HEK293 (cell line): ENCODE data around the gene ANTXRL.

ENCODE experiments used
- CTCF ChIA-PET: fragments of 350-600 bp; formaldehyde crosslinking; extraction: SDS; loops from one replicate; lab custom pipeline; 2021; ENCODE audit warnings: antibody characterized with exemption; lab: Yijun Ruan, JAX
- POLR2A ChIA-PET: fragments of 300-600 bp; formaldehyde crosslinking; extraction: SDS; loops from one replicate; lab custom pipeline; 2020; ENCODE audit warnings: antibody characterized with exemption, inconsistent platforms; lab: Yijun Ruan, JAX
- H3K27ac ChIP-seq: fragments of 200-500 bp; sonication (Bioruptor generic); 2 replicates; pipeline ENCODE4 v1.5.1; 2014; ENCODE audit warnings: low read depth, low read length, control low read depth, inconsistent platforms; ENCODE audit errors: extremely low read depth
- H3K36me3 ChIP-seq, 2 experiments: fragments of 200-500 bp in 1 of 2; sonication (Bioruptor generic) in 1 of 2; 1 replicate in 1 of 2; 2 replicates in 1 of 2; pipeline ENCODE4 v1.5.1; 2014 to 2017; ENCODE audit warnings: inconsistent platforms in 2 of 2, low read length in 2 of 2; ENCODE audit not compliant: control insufficient read depth in 2 of 2, insufficient read depth in 1 of 2
- H3K4me1 ChIP-seq: fragments of 200-500 bp; sonication (Bioruptor generic); 2 replicates; pipeline ENCODE4 v1.5.1; 2014; ENCODE audit warnings: mild to moderate bottlenecking, low read length, inconsistent platforms; ENCODE audit not compliant: control insufficient read depth, insufficient read depth
- H3K4me3 ChIP-seq: 2 replicates; pipeline ENCODE4 v1.5.1; 2011; ENCODE audit warnings: low read depth, mild to moderate bottlenecking, control low read depth, low read length, moderate library complexity
- H3K9me3 ChIP-seq: fragments of 200-500 bp; sonication (Bioruptor generic); 2 replicates; pipeline ENCODE4 v1.5.1; 2014; ENCODE audit warnings: low read depth, low read length, inconsistent platforms; ENCODE audit not compliant: control insufficient read depth, insufficient read depth
- EGR2 ChIP-seq: fragments of 450-650 bp; formaldehyde crosslinking; IDR thresholded peaks from 2 replicates; pipeline ENCODE4 v1.5.1; 2016; ENCODE audit warnings: low read depth, missing biosample characterization, missing genetic modification characterization
- GLIS1 ChIP-seq: fragments of 450-650 bp; formaldehyde crosslinking; IDR thresholded peaks from 2 replicates; pipeline ENCODE4 v1.5.1; 2016; ENCODE audit warnings: missing biosample characterization, missing genetic modification characterization
- KLF9 ChIP-seq: fragments of 450-650 bp; formaldehyde crosslinking; IDR thresholded peaks from 2 replicates; pipeline ENCODE4 v1.5.1; 2016; ENCODE audit warnings: missing biosample characterization, missing genetic modification characterization, low read depth
- SCRT2 ChIP-seq: fragments of 450-650 bp; formaldehyde crosslinking; IDR thresholded peaks from 2 replicates; pipeline ENCODE4 v1.5.1; 2016; ENCODE audit warnings: missing biosample characterization, missing genetic modification characterization
- SP3 ChIP-seq: fragments of 450-650 bp; formaldehyde crosslinking; IDR thresholded peaks from 2 replicates; pipeline ENCODE4 v1.5.1; 2016; ENCODE audit warnings: missing biosample characterization, missing genetic modification characterization
- ZBTB11 ChIP-seq: fragments of 450-650 bp; formaldehyde crosslinking; conservative IDR thresholded peaks from 2 replicates; pipeline ENCODE4 v1.5.1; 2016; ENCODE audit warnings: low read depth, missing biosample characterization, missing genetic modification characterization
- ZBTB26 ChIP-seq: fragments of 450-650 bp; formaldehyde crosslinking; optimal IDR thresholded peaks from 2 replicates; pipeline ENCODE3; 2016; ENCODE audit warnings: missing biosample characterization, mild to moderate bottlenecking, missing genetic modification characterization
- ZBTB6 ChIP-seq: fragments of 450-650 bp; formaldehyde crosslinking; IDR thresholded peaks from 2 replicates; pipeline ENCODE4 v1.5.1; 2017; ENCODE audit warnings: missing biosample characterization, missing genetic modification characterization
- ZBTB8A ChIP-seq: fragments of 450-650 bp; formaldehyde crosslinking; IDR thresholded peaks from 2 replicates; pipeline ENCODE4 v1.5.1; 2016; ENCODE audit warnings: missing biosample characterization, missing genetic modification characterization
- ZFHX2 ChIP-seq: fragments of 450-650 bp; formaldehyde crosslinking; conservative IDR thresholded peaks from 2 replicates; pipeline ENCODE4 v1.5.1; 2016; ENCODE audit warnings: missing biosample characterization, missing genetic modification characterization
- ZIC2 ChIP-seq: fragments of 450-650 bp; formaldehyde crosslinking; IDR thresholded peaks from 2 replicates; pipeline ENCODE4 v1.5.1; 2016; ENCODE audit warnings: missing biosample characterization, missing genetic modification characterization
- ZNF114 ChIP-seq: fragments of 450-650 bp; formaldehyde crosslinking; IDR thresholded peaks from 2 replicates; pipeline ENCODE4 v1.5.0; 2017; ENCODE audit warnings: missing biosample characterization, missing genetic modification characterization
- ZNF138 ChIP-seq: fragments of 450-650 bp; formaldehyde crosslinking; IDR thresholded peaks from 2 replicates; pipeline ENCODE4 v1.5.1; 2016; ENCODE audit warnings: missing biosample characterization, missing genetic modification characterization, borderline replicate concordance
- ZNF202 ChIP-seq: fragments of 450-650 bp; formaldehyde crosslinking; IDR thresholded peaks from 2 replicates; pipeline ENCODE4 v1.5.1; 2016; ENCODE audit warnings: missing biosample characterization, missing genetic modification characterization, borderline replicate concordance
- ZNF362 ChIP-seq: fragments of 450-650 bp; formaldehyde crosslinking; IDR thresholded peaks from 2 replicates; pipeline ENCODE4 v1.5.1; 2016; ENCODE audit warnings: missing biosample characterization, missing genetic modification characterization
- ZNF366 ChIP-seq: fragments of 450-650 bp; formaldehyde crosslinking; conservative IDR thresholded peaks from 2 replicates; pipeline ENCODE4 v1.5.1; 2016; ENCODE audit warnings: missing biosample characterization, missing genetic modification characterization
- ZNF416 ChIP-seq: fragments of 450-650 bp; formaldehyde crosslinking; IDR thresholded peaks from 2 replicates; pipeline ENCODE4 v1.5.1; 2016; ENCODE audit warnings: missing biosample characterization, missing genetic modification characterization
- ZNF561 ChIP-seq: fragments of 450-650 bp; IDR thresholded peaks from 2 replicates; pipeline ENCODE4 v1.5.1; 2018; ENCODE audit warnings: missing biosample characterization, missing genetic modification characterization, borderline replicate concordance
- ZNF623 ChIP-seq: fragments of 450-650 bp; formaldehyde crosslinking; IDR thresholded peaks from 2 replicates; pipeline ENCODE4 v1.5.1; 2016; ENCODE audit warnings: missing biosample characterization, missing genetic modification characterization
- ZNF658 ChIP-seq: fragments of 450-650 bp; formaldehyde crosslinking; IDR thresholded peaks from 2 replicates; pipeline ENCODE4; 2016; ENCODE audit warnings: missing biosample characterization, missing genetic modification characterization
- ZNF701 ChIP-seq: fragments of 450-650 bp; formaldehyde crosslinking; IDR thresholded peaks from 2 replicates; pipeline ENCODE4 v1.5.1; 2016; ENCODE audit warnings: missing biosample characterization, missing genetic modification characterization
- ZNF707 ChIP-seq: fragments of 450-650 bp; formaldehyde crosslinking; IDR thresholded peaks from 2 replicates; pipeline ENCODE4 v1.5.1; 2016; ENCODE audit warnings: missing biosample characterization, missing genetic modification characterization
- ZNF777 ChIP-seq: fragments of 450-650 bp; formaldehyde crosslinking; IDR thresholded peaks from 2 replicates; pipeline ENCODE4 v1.5.1; 2017; ENCODE audit warnings: missing biosample characterization, missing genetic modification characterization, borderline replicate concordance
- ZNF837 ChIP-seq: fragments of 450-650 bp; formaldehyde crosslinking; IDR thresholded peaks from 2 replicates; pipeline ENCODE4 v1.5.1; 2016; ENCODE audit warnings: missing biosample characterization, missing genetic modification characterization

ANTXRL gene

GRCh38 chr10:46282842-46283574 lies 3.8 kb upstream of the ANTXRL start (continued):
- TF ChIP-seq ZBTB8A (tag by site-specific recombination) (peak; percentile 87), ZBTB26 (peak; percentile 77), GLIS1 (tag by site-specific recombination) (peak; percentile 20; the same call in 1 of the 2 replicates), ZNF777 (no peak), KLF9 (tag by site-specific recombination) (0 out of 2 replicates have a peak, but pooled peaks have one; percentile 25), ZIC2 (tag by site-specific recombination) (peak; percentile 20; the same call in 1 of the 2 replicates), ZNF138 (no peak)

GRCh38 chr10:46283580-46284285 lies 3.1 kb upstream of the ANTXRL start:
- Histone ChIP-seq H3K9me3 (no peaks in the 10 kb centered on the region), H3K4me3 (no peak overlapping the region; the same call in 1 of the 2 replicates), H3K27ac (no peak overlapping the region), H3K4me1 (no peaks in the 10 kb centered on the region), H3K36me3 (no peaks in the 10 kb centered on the region)
- ChIA-PET CTCF (no interaction called here), POLR2A (interaction anchor here (1.1 to 2.9 kb wide), 5 partner anchors 10 to 1097 kb away, joined by 3 to 32 read pairs (median 4); no protein-coding TSS in a partner anchor)
- TF ChIP-seq ZNF658 (tag by site-specific recombination): no peak
- TF ChIP-seq SP3 (tag by site-specific recombination): no peak
- TF ChIP-seq ZNF701 (tag by site-specific recombination): no peak
- TF ChIP-seq ZBTB11 (tag by site-specific recombination): no peak
- no peak for TF ChIP-seq ZNF623 (tag by site-specific recombination)
- no peak for TF ChIP-seq ZNF366 (tag by site-specific recombination)
- no peak for TF ChIP-seq ZNF561 (tag by site-specific recombination)
- TF ChIP-seq ZBTB6: no peak
- TF ChIP-seq SCRT2 (tag by site-specific recombination): no peak
- TF ChIP-seq ZNF837 (tag by site-specific recombination): no peak
- peak; percentile 72 for TF ChIP-seq ZFHX2 (tag by site-specific recombination)
- TF ChIP-seq ZNF362 (tag by site-specific recombination): no peak
- no peak for TF ChIP-seq ZNF416
- no peak for TF ChIP-seq ZNF202 (tag by site-specific recombination)
- TF ChIP-seq EGR2 (tag by site-specific recombination): peak; percentile 77
- no peak for TF ChIP-seq ZNF707 (tag by site-specific recombination)
- no peak for TF ChIP-seq ZNF114 (tag by site-specific recombination)
